ENCODE results near the gene CDC42EP5.
"Not testable (repeated sequence)": the region's sequence is repeated elsewhere in the genome, so short reads cannot be mapped to it uniquely, and the experiment has no call there.

Gene CDC42EP5

GRCh38 chr19:54448774-54449700 lies 24.1 kb downstream of the CDC42EP5 start, which contains the start of gene LENG8:
LENG8 (plus strand) TSS chr19:54449199; CDS start chr19:54451345, 2,146 bp downstream.
- H3K27ac ChIP-seq (replicated peaks), result peak within 1 kb of the TSS; percentile 91
- H3K4me3 ChIP-seq (replicated peaks; ENCODE audit: insufficient read depth, low read length), result peak within 1 kb of the TSS; percentile 96
- TF ChIP-seq CTCF (IDR thresholded peaks at IDR 0.05; ENCODE audit: insufficient read depth, low read length) (no peak), POLR2AphosphoS5 (IDR thresholded peaks at IDR 0.05; ENCODE audit: low read depth) (peak; percentile 99), REST (IDR thresholded peaks at IDR 0.05; ENCODE audit: insufficient replicate concordance, low read depth) (peak; percentile 28), SPI1 (IDR thresholded peaks at IDR 0.05; ENCODE audit: borderline replicate concordance, low read depth) (no peak; the same call in 1 of the 2 replicates), GABPA (IDR thresholded peaks at IDR 0.05; ENCODE audit: low read depth) (peak; percentile 69)
- peak; percentile 98 to 99 for DNase-seq (ENCODE audit: low read depth in 1 of 2, low spot score in 1 of 2)
- H3K27me3 ChIP-seq (ENCODE audit: insufficient read depth, poor library complexity, severe bottlenecking), result no peaks in the 10 kb centered on the region

- no peak for TF ChIP-seq POLR2AphosphoS5 (IDR thresholded peaks at IDR 0.05; ENCODE audit: low read depth)
- TF ChIP-seq REST (IDR thresholded peaks at IDR 0.05; ENCODE audit: insufficient replicate concordance, low read depth), result peak; percentile 54
- no peaks in the 10 kb centered on the region for H3K27me3 ChIP-seq (ENCODE audit: insufficient read depth, poor library complexity, severe bottlenecking)
- peak overlapping the region; percentile 91 for H3K27ac ChIP-seq (replicated peaks)
- peak; percentile 50 to 69 for DNase-seq (ENCODE audit: low read depth in 1 of 2, low spot score in 1 of 2)
- peak overlapping the region; percentile 96 for H3K4me3 ChIP-seq (replicated peaks; ENCODE audit: insufficient read depth, low read length)
Measured at GRCh38 chr19:54448040-54448773, 24.9 kb downstream of the CDC42EP5 start.

- not testable (repeated sequence) for H3K27ac ChIP-seq (replicated peaks); H3K4me3 ChIP-seq (replicated peaks; ENCODE audit: insufficient read depth, low read length)
Measured at GRCh38 chr19:54446349-54446748, 26.7 kb downstream of the CDC42EP5 start.

DNA sequence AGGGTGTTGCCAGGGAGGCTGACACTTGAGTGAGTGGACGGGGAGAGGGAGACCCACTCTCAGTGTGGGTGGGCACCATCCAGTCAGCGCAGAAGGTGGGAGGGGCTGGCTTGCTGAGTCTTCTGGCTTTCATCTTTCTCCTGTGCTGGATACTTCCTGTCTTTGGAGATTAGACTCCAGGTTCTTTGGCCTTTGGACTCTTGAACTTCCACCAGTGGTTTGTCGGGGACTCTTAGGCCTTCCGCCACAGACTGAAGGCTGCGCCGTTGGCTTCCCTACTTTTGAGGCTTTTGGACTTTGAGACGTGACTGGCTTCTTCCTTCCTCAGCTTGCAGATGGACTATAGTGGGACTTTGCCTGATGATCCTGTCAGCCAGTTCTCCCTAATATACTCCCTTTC lies 28.4 kb downstream of the CDC42EP5 start:
- H3K4me3 ChIP-seq (replicated peaks; ENCODE audit: insufficient read depth, low read length), result no peak overlapping the region
- TF ChIP-seq POLR2AphosphoS5 (IDR thresholded peaks at IDR 0.05; ENCODE audit: low read depth), result no peak
- TF ChIP-seq CTCF (IDR thresholded peaks at IDR 0.05; ENCODE audit: insufficient read depth, low read length), result no peak
- TF ChIP-seq SPI1 (IDR thresholded peaks at IDR 0.05; ENCODE audit: borderline replicate concordance, low read depth), result no peak
- TF ChIP-seq REST (IDR thresholded peaks at IDR 0.05; ENCODE audit: insufficient replicate concordance, low read depth), result no peak
- no peak for TF ChIP-seq GABPA (IDR thresholded peaks at IDR 0.05; ENCODE audit: low read depth)
- no peak overlapping the region for H3K27ac ChIP-seq (replicated peaks)
- no peaks in the 10 kb centered on the region for H3K27me3 ChIP-seq (ENCODE audit: insufficient read depth, poor library complexity, severe bottlenecking)
- no peak for DNase-seq (ENCODE audit: low read depth in 1 of 2, low spot score in 1 of 2)

More at GRCh38 chr19:54446349-54446748, 26.7 kb downstream of the CDC42EP5 start:
- H3K27me3 ChIP-seq (ENCODE audit: insufficient read depth, poor library complexity, severe bottlenecking); DNase-seq (ENCODE audit: low read depth in 1 of 2, low spot score in 1 of 2): not testable (repeated sequence)

All from HL-60 (cell line).